Mammary epithelial cell (primary cell): ENCODE measurements around the gene AFF2.

Source experiments
- CTCF ChIP-seq, 2 donors: IDR thresholded peaks in 1 of 2; conservative IDR thresholded peaks in 1 of 2; 2 replicates each; pipeline ENCODE4 v1.5.1; 2011 to 2012; ENCODE audit warnings: inconsistent platforms in 2 of 2, low read length in 2 of 2, mild to moderate bottlenecking in 2 of 2, control low read depth in 1 of 2, low read depth in 1 of 2; ENCODE audit not compliant: insufficient read depth in 1 of 2; ENCODE audit errors: extremely low read depth in 1 of 2
- EZH2 ChIP-seq: IDR thresholded peaks from 2 replicates; pipeline ENCODE4 v1.6.1; 2012; ENCODE audit warnings: low read length, inconsistent platforms, borderline replicate concordance

GRCh38 chrX:149006235-149006634 is 505.8 kb downstream of the AFF2 start:
- TF ChIP-seq CTCF (conservative IDR thresholded peaks at IDR 0.05 in 1 of 2, IDR thresholded peaks at IDR 0.05 in 1 of 2; ENCODE audit: extremely low read depth in 1 of 2, insufficient read depth in 1 of 2, low read depth in 1 of 2, low read length in 2 of 2) = no peak
- no peak for TF ChIP-seq EZH2
